IPS-18c (cell line): Measurements from ENCODE around the gene SYTL1.

ENCODE experiments used
- H3K4me3 ChIP-seq: 2 replicates; pipeline ENCODE4 v1.7.0; 2013; ENCODE audit warnings: low read depth, mild to moderate bottlenecking, low read length, moderate library complexity; ENCODE audit not compliant: insufficient read depth
- H3K9me3 ChIP-seq: one replicate; pipeline ENCODE4 v1.6.1; 2013; ENCODE audit warnings: mild to moderate bottlenecking, low read length, moderate library complexity; ENCODE audit not compliant: control insufficient read depth, insufficient read depth

Gene SYTL1

GRCh38 chr1:27336756-27337155 is 5.1 kb upstream of the SYTL1 start:
- Histone ChIP-seq H3K9me3 (no peaks in the 10 kb centered on the region), H3K4me3 (no peak overlapping the region)

- no peak overlapping the region for H3K4me3 ChIP-seq
Measured at GRCh38 chr1:27338751-27339150, 3.1 kb upstream of the SYTL1 start.

GRCh38 chr1:27339213-27339612 is 2.6 kb upstream of the SYTL1 start:
- no peak overlapping the region for H3K4me3 ChIP-seq
- H3K9me3 ChIP-seq: no peaks in the 10 kb centered on the region

More at GRCh38 chr1:27338751-27339150, 3.1 kb upstream of the SYTL1 start:
- no peaks in the 10 kb centered on the region for H3K9me3 ChIP-seq

- Histone ChIP-seq H3K4me3 (peak overlapping the region; percentile 61; the same call in 1 of the 2 replicates), H3K9me3 (no peaks in the 10 kb centered on the region)
Measured at GRCh38 chr1:27342391-27342777, 562 bp downstream of the SYTL1 start.

- peak overlapping the region; percentile 20; the same call in 1 of the 2 replicates for H3K4me3 ChIP-seq
- H3K9me3 ChIP-seq: no peaks in the 10 kb centered on the region
Measured at GRCh38 chr1:27342778-27343638, 1.2 kb downstream of the SYTL1 start.

- peak overlapping the region; percentile 20; the same call in 1 of the 2 replicates for H3K4me3 ChIP-seq
- no peaks in the 10 kb centered on the region for H3K9me3 ChIP-seq
Measured at GRCh38 chr1:27343639-27344025, 1.8 kb downstream of the SYTL1 start.

GRCh38 chr1:27345272-27345671 is 3.5 kb downstream of the SYTL1 start:
- H3K4me3 ChIP-seq: no peak overlapping the region
- H3K9me3 ChIP-seq: peaks cover 2% of the 10 kb centered on the region

GRCh38 chr1:27346357-27346756 is 4.5 kb downstream of the SYTL1 start:
- H3K9me3 ChIP-seq: peaks cover 2% of the 10 kb centered on the region
- H3K4me3 ChIP-seq: no peak overlapping the region

- peaks cover 2% of the 10 kb centered on the region for H3K9me3 ChIP-seq
Measured at GRCh38 chr1:27346991-27347624, 5.3 kb downstream of the SYTL1 start.

GRCh38 chr1:27348861-27349783 is 7.3 kb downstream of the SYTL1 start:
- H3K9me3 ChIP-seq: peaks cover 2% of the 10 kb centered on the region
- H3K4me3 ChIP-seq: peak overlapping the region; percentile 58

More at GRCh38 chr1:27346991-27347624, 5.3 kb downstream of the SYTL1 start:
- H3K4me3 ChIP-seq: no peak overlapping the region

- peak overlapping the region; percentile 58 for H3K4me3 ChIP-seq
- peaks cover 2% of the 10 kb centered on the region for H3K9me3 ChIP-seq
Measured at GRCh38 chr1:27349784-27350662, 8.2 kb downstream of the SYTL1 start.

GRCh38 chr1:27350663-27351540 is 9.1 kb downstream of the SYTL1 start:
- H3K4me3 ChIP-seq: peak overlapping the region; percentile 58

GRCh38 chr1:27351541-27352107 is 9.8 kb downstream of the SYTL1 start:
- Histone ChIP-seq H3K4me3 (peak overlapping the region; percentile 58), H3K9me3 (peaks cover 2% of the 10 kb centered on the region)

More at GRCh38 chr1:27350663-27351540, 9.1 kb downstream of the SYTL1 start:
- peaks cover 2% of the 10 kb centered on the region for H3K9me3 ChIP-seq

- Histone ChIP-seq H3K4me3 (no peak overlapping the region), H3K9me3 (peaks cover 2% of the 10 kb centered on the region)
Measured at GRCh38 chr1:27353166-27353565, 11.3 kb downstream of the SYTL1 start.

- H3K4me3 ChIP-seq: no peak overlapping the region
- H3K9me3 ChIP-seq: peaks cover 2% of the 10 kb centered on the region
Measured at GRCh38 chr1:27353629-27354028, 11.8 kb downstream of the SYTL1 start.
